ENCODE data around the gene LDB2.

Gene LDB2

DNA sequence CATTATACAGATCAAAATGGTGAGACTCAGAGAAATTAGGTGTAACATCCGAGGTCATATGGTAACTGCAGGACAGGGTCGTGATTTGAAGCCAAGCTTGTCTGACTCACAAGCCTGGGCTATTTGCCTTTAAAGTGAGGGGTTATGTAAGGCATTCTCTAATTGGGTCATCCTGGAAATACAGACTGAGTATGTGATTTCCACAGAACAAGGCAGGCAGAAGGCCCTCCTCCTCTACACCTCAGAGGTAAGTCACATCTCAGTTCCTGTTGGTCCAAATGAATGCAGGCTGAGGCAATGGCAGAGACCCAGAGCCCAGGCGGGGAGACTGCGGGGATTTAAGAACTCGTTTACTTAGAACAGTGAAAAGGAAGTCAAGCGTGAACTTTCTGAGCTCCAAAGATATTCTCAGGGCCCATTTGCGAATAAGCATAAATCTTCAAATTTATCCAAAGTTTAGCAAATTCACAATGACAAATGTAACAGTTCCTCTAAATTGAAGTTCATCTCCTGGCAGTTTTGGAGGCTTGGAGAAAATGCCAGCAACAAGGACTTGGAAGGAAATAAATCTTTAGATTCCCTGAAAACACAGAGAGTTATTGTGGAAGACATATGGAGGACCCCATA, 153.3 kb downstream of the LDB2 start:
- Histone ChIP-seq H3K36me3 (ENCODE audit: control insufficient read depth, insufficient read depth, low read length) (no peaks in the 10 kb centered on the region), H3K4me3 (ENCODE audit: low read depth, low read length) (no peak overlapping the region), H3K27ac (no peak overlapping the region), H3K9ac (no peak overlapping the region), H3K79me2 (no peaks in the 10 kb centered on the region), H3K9me3 (ENCODE audit: control insufficient read depth, low read length) (no peaks in the 10 kb centered on the region), H3K27me3 (ENCODE audit: control insufficient read depth, insufficient read depth, low read length) (no peaks in the 10 kb centered on the region), H2AFZ (no peak overlapping the region), H3K4me1 (no peaks in the 10 kb centered on the region), H3K4me2 (ENCODE audit: low read length) (no peak overlapping the region)
- TF ChIP-seq, protein P1, sequence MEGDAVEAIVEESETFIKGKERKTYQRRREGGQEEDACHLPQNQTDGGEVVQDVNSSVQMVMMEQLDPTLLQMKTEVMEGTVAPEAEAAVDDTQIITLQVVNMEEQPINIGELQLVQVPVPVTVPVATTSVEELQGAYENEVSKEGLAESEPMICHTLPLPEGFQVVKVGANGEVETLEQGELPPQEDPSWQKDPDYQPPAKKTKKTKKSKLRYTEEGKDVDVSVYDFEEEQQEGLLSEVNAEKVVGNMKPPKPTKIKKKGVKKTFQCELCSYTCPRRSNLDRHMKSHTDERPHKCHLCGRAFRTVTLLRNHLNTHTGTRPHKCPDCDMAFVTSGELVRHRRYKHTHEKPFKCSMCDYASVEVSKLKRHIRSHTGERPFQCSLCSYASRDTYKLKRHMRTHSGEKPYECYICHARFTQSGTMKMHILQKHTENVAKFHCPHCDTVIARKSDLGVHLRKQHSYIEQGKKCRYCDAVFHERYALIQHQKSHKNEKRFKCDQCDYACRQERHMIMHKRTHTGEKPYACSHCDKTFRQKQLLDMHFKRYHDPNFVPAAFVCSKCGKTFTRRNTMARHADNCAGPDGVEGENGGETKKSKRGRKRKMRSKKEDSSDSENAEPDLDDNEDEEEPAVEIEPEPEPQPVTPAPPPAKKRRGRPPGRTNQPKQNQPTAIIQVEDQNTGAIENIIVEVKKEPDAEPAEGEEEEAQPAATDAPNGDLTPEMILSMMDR (IDR thresholded peaks at IDR 0.05), result no peak

DNA sequence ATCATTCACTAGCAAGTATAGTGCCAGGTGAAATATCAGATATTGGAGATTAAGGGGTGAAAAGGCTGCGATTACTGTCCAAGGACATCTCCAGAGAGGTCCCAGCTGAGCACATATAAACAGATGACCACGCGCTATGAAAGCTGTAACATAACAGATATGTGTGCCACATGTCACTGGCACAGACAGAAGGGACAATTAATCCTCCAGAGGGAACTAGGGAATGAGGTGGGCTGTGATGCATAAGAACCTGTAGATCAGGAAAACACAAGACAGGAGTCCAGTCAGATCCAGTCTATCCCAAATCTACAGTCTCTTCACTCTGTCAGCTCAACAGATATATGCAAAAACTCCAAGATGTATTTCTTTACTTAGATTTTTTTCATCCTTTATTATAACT, 157.2 kb downstream of the LDB2 start:
- H3K9me3 ChIP-seq (ENCODE audit: control insufficient read depth, low read length), result no peaks in the 10 kb centered on the region

DNA sequence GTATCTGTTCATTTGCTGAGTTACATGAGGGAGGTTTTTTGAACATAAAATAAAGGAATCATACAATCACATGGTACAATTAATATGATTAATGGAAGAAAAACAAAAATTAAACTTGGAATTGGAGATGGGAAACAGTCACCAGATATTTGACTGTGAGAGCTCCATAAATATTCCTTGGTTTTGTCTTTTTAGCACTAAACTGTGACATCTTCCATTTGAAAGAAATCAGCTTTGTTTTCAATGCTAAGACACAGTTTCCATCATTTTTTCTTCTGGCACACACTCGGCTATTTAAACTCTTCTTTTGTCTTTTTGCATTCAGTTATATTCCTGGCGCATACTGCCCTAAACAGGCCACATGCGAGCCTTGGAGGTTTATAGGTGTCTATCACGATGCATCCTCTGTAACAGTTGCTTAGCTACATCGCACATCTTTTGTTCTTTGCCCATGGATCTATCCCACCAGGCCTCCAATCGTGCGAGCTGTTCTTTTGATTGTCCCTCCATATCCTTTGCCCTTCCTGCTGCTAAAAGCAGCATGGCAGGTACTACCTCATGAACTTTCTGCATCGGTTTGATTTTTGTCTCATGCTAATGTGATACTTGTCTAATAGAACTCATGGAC, 158.3 kb downstream of the LDB2 start:
- no peaks in the 10 kb centered on the region for H3K79me2 ChIP-seq
- H3K27ac ChIP-seq, result no peak overlapping the region
- TF ChIP-seq, protein P1 (IDR thresholded peaks at IDR 0.05), result no peak
- no peaks in the 10 kb centered on the region for H3K9me3 ChIP-seq (ENCODE audit: control insufficient read depth, low read length)
- no peak overlapping the region for H3K4me3 ChIP-seq (ENCODE audit: low read depth, low read length)
- H2AFZ ChIP-seq, result no peak overlapping the region
- no peaks in the 10 kb centered on the region for H3K27me3 ChIP-seq (ENCODE audit: control insufficient read depth, insufficient read depth, low read length)
- H3K4me1 ChIP-seq, result no peaks in the 10 kb centered on the region
- H3K4me2 ChIP-seq (ENCODE audit: low read length), result no peak overlapping the region
- no peak overlapping the region for H3K9ac ChIP-seq
- no peaks in the 10 kb centered on the region for H3K36me3 ChIP-seq (ENCODE audit: control insufficient read depth, insufficient read depth, low read length)

More for the DNA sequence above, 157.2 kb downstream of the LDB2 start:
- TF ChIP-seq, protein P1 (IDR thresholded peaks at IDR 0.05), result no peak
- Histone ChIP-seq H3K4me2 (ENCODE audit: low read length) (no peak overlapping the region), H3K4me1 (no peaks in the 10 kb centered on the region), H3K27ac (no peak overlapping the region), H3K79me2 (no peaks in the 10 kb centered on the region), H3K36me3 (ENCODE audit: control insufficient read depth, insufficient read depth, low read length) (no peaks in the 10 kb centered on the region), H3K4me3 (ENCODE audit: low read depth, low read length) (no peak overlapping the region), H3K27me3 (ENCODE audit: control insufficient read depth, insufficient read depth, low read length) (no peaks in the 10 kb centered on the region), H2AFZ (no peak overlapping the region), H3K9ac (no peak overlapping the region)

DNA sequence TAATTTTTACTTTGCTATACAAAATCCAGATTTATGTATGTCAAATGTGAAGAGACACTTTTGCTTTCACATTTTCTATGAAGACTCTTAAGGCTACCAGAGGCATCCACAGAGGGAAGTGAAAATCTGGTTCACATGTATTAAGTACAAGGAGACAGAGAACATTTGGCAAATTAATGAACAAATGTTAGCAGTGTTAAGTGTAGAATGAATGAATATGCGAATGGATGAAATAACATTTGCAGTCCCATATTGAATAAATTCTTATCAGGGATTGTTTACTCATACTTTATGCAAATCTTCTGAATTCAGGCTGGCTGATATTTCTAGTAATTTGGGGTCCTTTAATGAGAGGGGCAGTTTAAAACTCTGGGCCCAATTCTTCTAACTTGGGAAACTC, 159.9 kb downstream of the LDB2 start:
- no peak overlapping the region for H3K27ac ChIP-seq
- H3K9ac ChIP-seq, result no peak overlapping the region
- no peak overlapping the region for H2AFZ ChIP-seq
- TF ChIP-seq, protein P1 (IDR thresholded peaks at IDR 0.05), result no peak
- no peaks in the 10 kb centered on the region for H3K27me3 ChIP-seq (ENCODE audit: control insufficient read depth, insufficient read depth, low read length)
- no peaks in the 10 kb centered on the region for H3K36me3 ChIP-seq (ENCODE audit: control insufficient read depth, insufficient read depth, low read length)
- H3K79me2 ChIP-seq, result no peaks in the 10 kb centered on the region
- no peak overlapping the region for H3K4me3 ChIP-seq (ENCODE audit: low read depth, low read length)
- no peaks in the 10 kb centered on the region for H3K9me3 ChIP-seq (ENCODE audit: control insufficient read depth, low read length)
- no peaks in the 10 kb centered on the region for H3K4me1 ChIP-seq
- no peak overlapping the region for H3K4me2 ChIP-seq (ENCODE audit: low read length)

DNA sequence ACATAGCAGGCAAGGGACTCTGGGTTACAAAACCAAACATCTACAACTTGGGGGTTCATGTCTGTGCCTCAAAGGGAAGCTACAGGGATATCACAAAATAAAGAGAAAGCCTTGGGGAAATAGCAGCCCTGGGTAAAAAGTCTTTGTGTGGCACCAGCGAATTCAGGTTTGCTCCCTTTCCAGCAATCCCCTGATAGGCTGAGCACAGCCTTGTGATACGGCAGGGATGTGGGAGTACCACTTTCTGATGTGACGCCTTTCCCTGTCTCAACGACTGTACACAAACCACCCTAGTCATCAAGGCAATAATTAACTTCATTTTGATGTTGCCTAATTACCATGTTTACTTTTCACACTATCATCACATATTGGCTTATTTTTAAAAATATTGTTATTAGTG, 164.9 kb downstream of the LDB2 start:
- Histone ChIP-seq H3K79me2 (no peaks in the 10 kb centered on the region), H3K36me3 (ENCODE audit: control insufficient read depth, insufficient read depth, low read length) (no peaks in the 10 kb centered on the region), H3K4me2 (ENCODE audit: low read length) (no peak overlapping the region), H2AFZ (no peak overlapping the region), H3K4me1 (no peaks in the 10 kb centered on the region), H3K9me3 (ENCODE audit: control insufficient read depth, low read length) (no peaks in the 10 kb centered on the region), H3K27me3 (ENCODE audit: control insufficient read depth, insufficient read depth, low read length) (no peaks in the 10 kb centered on the region), H3K4me3 (ENCODE audit: low read depth, low read length) (no peak overlapping the region), H3K9ac (no peak overlapping the region), H3K27ac (no peak overlapping the region)
- TF ChIP-seq, protein P1 (IDR thresholded peaks at IDR 0.05), result no peak
